IMR-90 (cell line): Measurements from ENCODE around the gene IL36A. TPM values are rescaled to one million over a fixed set of nuclear protein-coding genes. Genes with fewer than 3 reads are reported as not detected.

ENCODE experiments used
- ATAC-seq: fragments of 200-7000 bp; cut with Tn5 transposase; 2 replicates; pipeline ENCODE4 v1.9.1; 2020; ENCODE audit warnings: low read depth, mild to moderate bottlenecking, moderate library complexity
- BruUV-seq: library from RNA; stranded (reverse); fragments of 400-500 nt; replicated peaks from 2 replicates; lab custom pipeline; 2021; lab: Mats Ljungman, UMichigan
- CTCF ChIA-PET: fragments of 300-600 bp; formaldehyde crosslinking; extraction: SDS; loops from one replicate; lab custom pipeline; 2021; ENCODE audit warnings: antibody characterized with exemption; lab: Yijun Ruan, JAX
- POLR2A ChIA-PET: fragments of 300-600 bp; sonication (Branson Sonifier 250); formaldehyde crosslinking; loops from one replicate; lab custom pipeline; 2022; ENCODE audit warnings: antibody characterized with exemption; ENCODE audit not compliant: unreplicated experiment; lab: Charles Lee
- DNase-seq: peaks from one replicate; pipeline ENCODE4 v3.0.0; 2013
- H2AFZ ChIP-seq: replicated peaks from 2 replicates; pipeline ENCODE3; 2013; ENCODE audit warnings: low read length, mild to moderate bottlenecking; ENCODE audit not compliant: poor library complexity
- H2AK5ac ChIP-seq: 2 replicates; pipeline ENCODE4 v1.6.1; 2013; ENCODE audit warnings: low read depth, low read length, inconsistent platforms
- H2AK9ac ChIP-seq: replicated peaks from 2 replicates; pipeline ENCODE3; 2013; ENCODE audit warnings: mild to moderate bottlenecking, low read depth, low read length, moderate library complexity; ENCODE audit not compliant: poor library complexity
- H2BK120ac ChIP-seq: 2 replicates; pipeline ENCODE4 v1.6.1; 2013; ENCODE audit warnings: low read depth, low read length, inconsistent platforms
- H2BK15ac ChIP-seq: 3 replicates; pipeline ENCODE4 v1.6.1; 2013; ENCODE audit warnings: low read depth, low read length, inconsistent platforms
- H2BK20ac ChIP-seq: 2 replicates; pipeline ENCODE4 v1.6.1; 2013; ENCODE audit warnings: low read depth, mild to moderate bottlenecking, inconsistent platforms, low read length, moderate library complexity
- H2BK5ac ChIP-seq: 2 replicates; pipeline ENCODE4 v1.6.1; 2013; ENCODE audit warnings: mild to moderate bottlenecking, low read depth, low read length, inconsistent platforms; ENCODE audit not compliant: poor library complexity, severe bottlenecking
- H3K14ac ChIP-seq: replicated peaks from 2 replicates; pipeline ENCODE4 v1.6.1; 2013; ENCODE audit warnings: low read depth, low read length, inconsistent platforms
- H3K18ac ChIP-seq: 2 replicates; pipeline ENCODE4 v1.6.1; 2013; ENCODE audit warnings: low read depth, low read length, control low read depth
- H3K23ac ChIP-seq: 2 replicates; pipeline ENCODE4 v1.6.1; 2013; ENCODE audit warnings: low read depth, low read length, inconsistent platforms
- H3K27ac ChIP-seq: 2 replicates; pipeline ENCODE4 v1.5.1; 2013; ENCODE audit warnings: mild to moderate bottlenecking, control low read depth, low read length; ENCODE audit not compliant: insufficient read depth
- H3K27me3 ChIP-seq: 2 replicates; pipeline ENCODE4 v1.6.1; 2013; ENCODE audit warnings: low read length; ENCODE audit not compliant: control insufficient read depth, insufficient read depth
- H3K36me3 ChIP-seq: 2 replicates; pipeline ENCODE4 v1.6.1; 2013; ENCODE audit warnings: low read length, mixed read lengths; ENCODE audit not compliant: control insufficient read depth, insufficient read depth
- H3K4ac ChIP-seq: 2 replicates; pipeline ENCODE4 v1.6.1; 2013; ENCODE audit warnings: low read depth, low read length, inconsistent platforms
- H3K4me1 ChIP-seq: 2 replicates; pipeline ENCODE4 v1.6.1; 2013; ENCODE audit warnings: low read length, mixed read lengths; ENCODE audit not compliant: control insufficient read depth, insufficient read depth
- H3K4me2 ChIP-seq: 2 replicates; pipeline ENCODE4 v1.6.1; 2013; ENCODE audit warnings: low read depth, mild to moderate bottlenecking, control low read depth, low read length, moderate library complexity
- H3K4me3 ChIP-seq: 2 replicates; pipeline ENCODE4 v1.5.1; 2013; ENCODE audit warnings: low read depth, mild to moderate bottlenecking, control low read depth, low read length, moderate library complexity; ENCODE audit not compliant: insufficient read depth
- H3K56ac ChIP-seq: 2 replicates; pipeline ENCODE4 v1.6.1; 2013; ENCODE audit warnings: low read length, inconsistent platforms; ENCODE audit not compliant: insufficient read depth; ENCODE audit errors: extremely low read depth
- H3K79me1 ChIP-seq, 2 experiments: 2 replicates each; pipeline ENCODE4 v1.6.1; 2013; ENCODE audit warnings: low read length in 2 of 2, inconsistent platforms in 1 of 2, low read depth in 1 of 2
- H3K9ac ChIP-seq: 2 replicates; pipeline ENCODE4 v1.6.1; 2013; ENCODE audit warnings: low read depth, low read length, control low read depth
- H3K9me1 ChIP-seq: 2 replicates; pipeline ENCODE4 v1.6.1; 2013; ENCODE audit warnings: low read length, inconsistent platforms; ENCODE audit not compliant: insufficient read depth
- H3K9me3 ChIP-seq: 2 replicates; pipeline ENCODE4 v1.6.1; 2013; ENCODE audit warnings: low read length; ENCODE audit not compliant: control insufficient read depth, insufficient read depth
- H4K20me1 ChIP-seq: 2 replicates; pipeline ENCODE4 v1.6.1; 2013; ENCODE audit warnings: low read length, inconsistent platforms; ENCODE audit not compliant: insufficient read depth
- H4K5ac ChIP-seq: 2 replicates; pipeline ENCODE4 v1.6.1; 2013; ENCODE audit warnings: mild to moderate bottlenecking, low read depth, low read length, control low read depth
- H4K8ac ChIP-seq, 2 experiments: 2 replicates each; pipeline ENCODE4 v1.6.1; 2013; ENCODE audit warnings: low read depth in 2 of 2, low read length in 2 of 2, control low read depth in 1 of 2, inconsistent platforms in 1 of 2
- H4K91ac ChIP-seq: 2 replicates; pipeline ENCODE4 v1.6.1; 2013; ENCODE audit warnings: low read depth, low read length, inconsistent platforms; ENCODE audit not compliant: insufficient read depth
- CEBPB ChIP-seq: IDR thresholded peaks from 2 replicates; pipeline ENCODE4 v1.6.1; 2012; ENCODE audit warnings: low read depth, low read length, improper control_type of control experiment
- CHD1 ChIP-seq: IDR thresholded peaks from 2 replicates; pipeline ENCODE4 v1.6.1; 2012; ENCODE audit warnings: low read depth, low read length, improper control_type of control experiment
- FOS ChIP-seq: fragments of 150-350 bp; IDR thresholded peaks from 2 replicates; pipeline ENCODE4 v1.6.1; 2016; ENCODE audit warnings: low read depth, low read length
- MAFK ChIP-seq: IDR thresholded peaks from 2 replicates; pipeline ENCODE4 v1.6.1; 2012; ENCODE audit warnings: low read depth, low read length, improper control_type of control experiment
- MAZ ChIP-seq: IDR thresholded peaks from 2 replicates; pipeline ENCODE4 v1.6.1; 2012; ENCODE audit warnings: low read depth, mild to moderate bottlenecking, low read length, improper control_type of control experiment, moderate library complexity, borderline replicate concordance
- MXI1 ChIP-seq: IDR thresholded peaks from 2 replicates; pipeline ENCODE4 v1.6.1; 2012; ENCODE audit warnings: low read depth, mild to moderate bottlenecking, low read length, moderate library complexity, borderline replicate concordance
- NFE2L2 ChIP-seq: fragments of 150-350 bp; IDR thresholded peaks from 2 replicates; pipeline ENCODE4 v1.6.1; 2016; ENCODE audit warnings: low read depth, mild to moderate bottlenecking, low read length
- POLR2A ChIP-seq: IDR thresholded peaks from 2 replicates; pipeline ENCODE4 v1.6.1; 2012; ENCODE audit warnings: mild to moderate bottlenecking, low read depth, low read length
- RAD21 ChIP-seq: IDR thresholded peaks from 2 replicates; pipeline ENCODE4 v1.6.1; 2012; ENCODE audit warnings: low read length, improper control_type of control experiment
- RCOR1 ChIP-seq: IDR thresholded peaks from 2 replicates; pipeline ENCODE4 v1.6.1; 2012; ENCODE audit warnings: mild to moderate bottlenecking, low read length, improper control_type of control experiment; ENCODE audit not compliant: insufficient replicate concordance
- RFX5 ChIP-seq: IDR thresholded peaks from 2 replicates; pipeline ENCODE4 v1.8.0; 2012; ENCODE audit warnings: low read depth, mild to moderate bottlenecking, low read length, moderate library complexity
- SMC3 ChIP-seq: fragments of 150-350 bp; IDR thresholded peaks from 2 replicates; pipeline ENCODE4 v1.6.1; 2016; ENCODE audit warnings: low read depth, mild to moderate bottlenecking, antibody characterized with exemption, low read length, moderate library complexity
- WGBS, 2 experiments: methylation state at CpG; one replicate each; pipeline versions ENCODE4 v1.1.5 to v1.1.7; 2013; ENCODE audit warnings: missing lambda C conversion rate in 2 of 2; ENCODE audit not compliant: insufficient read length in 1 of 2; ENCODE audit errors: extremely low coverage in 2 of 2; 5-methylcytosine and 5-hydroxymethylcytosine counted together
- dilution Hi-C: fragments of 300-500 bp; cut with HindIII; formaldehyde crosslinking; loops from one replicate; pipeline ENCODE4 v1.14.3; 2018; ENCODE audit warnings: low sequenced_read_pairs; ENCODE audit not compliant: unreplicated experiment
- in situ Hi-C: fragments of 300-500 bp; cut with MboI; formaldehyde crosslinking; loops from 3 replicates; pipeline ENCODE4 v1.14.3; 2019; ENCODE audit warnings: low sequenced_read_pairs, inconsistent platforms, mixed read lengths
- intact Hi-C: fragments of 100-400 bp; cut with micrococcal nuclease; formaldehyde crosslinking; loops from 2 replicates; pipeline ENCODE4 v1.10.0; 2022
- polyA plus RNA-seq, 3 experiments: library from polyadenylated mRNA; depleted of rRNA; stranded (reverse); fragments of >200 nt; gene quantifications; 2 replicates each; pipeline ENCODE4 v1.2.3, GENCODE V29; 2012; ENCODE audit warnings: low replicate concordance in 1 of 3
- total RNA-seq: library from RNA; depleted of rRNA; stranded (reverse); fragments of >200 nt; gene quantifications from 2 replicates; pipeline ENCODE4 v1.2.3, GENCODE V29; 2012
- TF ChIP-seq, protein P1 (sequence below): fragments of 150-350 bp; IDR thresholded peaks from 2 replicates; pipeline ENCODE4 v1.6.1; 2017; ENCODE audit warnings: mild to moderate bottlenecking, antibody characterized with exemption, low read length, low read depth
- TF ChIP-seq, protein P2 (sequence below): conservative IDR thresholded peaks from 2 replicates; pipeline ENCODE4 v1.5.1; 2012; ENCODE audit warnings: mild to moderate bottlenecking, low read depth, low read length, improper control_type of control experiment

The IL36A gene
- total and polyA plus RNA-seq, 2 of the 4 experiments (the other 2 are of a cell fraction), result not detected

DNA sequence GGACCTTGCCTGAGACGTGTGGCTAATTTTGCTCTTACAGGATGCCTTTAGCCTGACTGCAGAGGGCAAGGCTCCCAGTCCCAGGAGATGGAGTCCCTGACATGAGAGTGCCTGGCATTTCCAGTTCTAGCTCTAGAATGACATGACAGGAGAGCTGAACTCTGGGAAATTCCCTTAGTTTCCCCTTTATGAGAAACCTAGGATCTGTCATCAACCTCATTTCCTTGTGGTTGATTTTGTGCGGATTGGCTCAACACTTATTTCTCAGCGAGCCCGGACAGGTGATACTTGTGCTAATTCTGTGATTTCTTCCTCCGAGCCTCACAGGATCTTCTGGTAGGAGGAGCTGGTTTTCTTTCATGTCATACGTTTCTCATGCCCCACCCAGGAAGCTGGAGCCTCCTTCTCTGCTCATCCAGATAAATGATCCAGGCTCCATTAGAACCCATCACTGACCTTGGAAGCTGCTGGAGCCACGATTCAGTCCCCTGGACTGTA is 27.7 kb upstream of the IL36A start, which contains the start of gene IL36G (continued):
- TF ChIP-seq CEBPB (no peak), MXI1 (no peak), POLR2A (no peak), MAFK (no peak), MAZ (no peak)

DNA sequence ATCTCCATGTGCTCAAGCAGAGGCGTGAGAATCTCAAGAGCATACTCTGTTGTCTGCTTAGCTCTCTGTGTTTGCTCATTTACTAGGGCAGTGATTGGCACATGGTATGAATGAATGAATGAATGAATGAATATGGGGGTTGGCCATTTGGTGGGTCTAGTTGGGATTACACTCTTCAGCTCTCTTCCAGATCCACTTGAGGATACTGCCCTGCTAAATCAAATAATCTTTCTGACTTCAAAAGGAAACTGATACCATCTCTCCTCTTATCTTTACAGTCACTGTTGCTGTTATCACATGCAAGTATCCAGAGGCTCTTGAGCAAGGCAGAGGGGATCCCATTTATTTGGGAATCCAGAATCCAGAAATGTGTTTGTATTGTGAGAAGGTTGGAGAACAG is 25.5 kb upstream of the IL36A start:
- no peak overlapping the region for H2AK5ac ChIP-seq
- intact Hi-C loops, result no loop called here
- no peak overlapping the region for H2AFZ ChIP-seq
- H3K9ac ChIP-seq, result no peak overlapping the region
- no peaks in the 10 kb centered on the region for H4K20me1 ChIP-seq
- H4K8ac ChIP-seq, result no peak overlapping the region
- H3K27me3 ChIP-seq, result peaks cover 20% of the 10 kb centered on the region
- no peak overlapping the region for H2BK5ac ChIP-seq
- H3K79me1 ChIP-seq, result no peaks in the 10 kb centered on the region
- H2AK9ac ChIP-seq, result no peak overlapping the region
- H3K4me2 ChIP-seq, result no peak overlapping the region
- no peak overlapping the region for H3K4ac ChIP-seq
- H2BK15ac ChIP-seq, result no peak overlapping the region
- H2BK120ac ChIP-seq, result no peak overlapping the region
- H3K27ac ChIP-seq, result no peak overlapping the region
- no peaks in the 10 kb centered on the region for H3K4me1 ChIP-seq
- BruUV-seq, result no TSS peak
- no peak overlapping the region for H3K4me3 ChIP-seq
- no peak overlapping the region for H4K91ac ChIP-seq
- H3K9me1 ChIP-seq, result no peaks in the 10 kb centered on the region
- no peaks in the 10 kb centered on the region for H3K9me3 ChIP-seq
- no peak overlapping the region for H4K5ac ChIP-seq
- H3K36me3 ChIP-seq, result no peaks in the 10 kb centered on the region
- WGBS, 2 experiments, result no CpG with 5 or more reads among the region's 1 CpG
- in situ Hi-C loops, result no loop called here
- dilution Hi-C loops, result no loop called here
- ATAC-seq (no peak), DNase-seq (no peak)
- H3K14ac ChIP-seq, result no peak overlapping the region
- no peak overlapping the region for H3K18ac ChIP-seq
- H3K23ac ChIP-seq, result no peak overlapping the region
- ChIA-PET CTCF (interaction anchor here (1.1 kb wide), 1 partner anchor 38 kb away, joined by 3 read pairs; no protein-coding TSS in a partner anchor), POLR2A (no interaction called here)
- no peak overlapping the region for H3K56ac ChIP-seq
- no peak overlapping the region for H2BK20ac ChIP-seq
- TF ChIP-seq, protein P1, sequence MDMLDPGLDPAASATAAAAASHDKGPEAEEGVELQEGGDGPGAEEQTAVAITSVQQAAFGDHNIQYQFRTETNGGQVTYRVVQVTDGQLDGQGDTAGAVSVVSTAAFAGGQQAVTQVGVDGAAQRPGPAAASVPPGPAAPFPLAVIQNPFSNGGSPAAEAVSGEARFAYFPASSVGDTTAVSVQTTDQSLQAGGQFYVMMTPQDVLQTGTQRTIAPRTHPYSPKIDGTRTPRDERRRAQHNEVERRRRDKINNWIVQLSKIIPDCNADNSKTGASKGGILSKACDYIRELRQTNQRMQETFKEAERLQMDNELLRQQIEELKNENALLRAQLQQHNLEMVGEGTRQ, result no peak
- TF ChIP-seq MAFK (no peak), CHD1 (no peak), POLR2A (no peak), SMC3 (no peak), FOS (no peak), CEBPB (no peak), MAZ (no peak), RAD21 (no peak), NFE2L2 (no peak), RCOR1 (no peak), RFX5 (no peak)
- TF ChIP-seq, protein P2, sequence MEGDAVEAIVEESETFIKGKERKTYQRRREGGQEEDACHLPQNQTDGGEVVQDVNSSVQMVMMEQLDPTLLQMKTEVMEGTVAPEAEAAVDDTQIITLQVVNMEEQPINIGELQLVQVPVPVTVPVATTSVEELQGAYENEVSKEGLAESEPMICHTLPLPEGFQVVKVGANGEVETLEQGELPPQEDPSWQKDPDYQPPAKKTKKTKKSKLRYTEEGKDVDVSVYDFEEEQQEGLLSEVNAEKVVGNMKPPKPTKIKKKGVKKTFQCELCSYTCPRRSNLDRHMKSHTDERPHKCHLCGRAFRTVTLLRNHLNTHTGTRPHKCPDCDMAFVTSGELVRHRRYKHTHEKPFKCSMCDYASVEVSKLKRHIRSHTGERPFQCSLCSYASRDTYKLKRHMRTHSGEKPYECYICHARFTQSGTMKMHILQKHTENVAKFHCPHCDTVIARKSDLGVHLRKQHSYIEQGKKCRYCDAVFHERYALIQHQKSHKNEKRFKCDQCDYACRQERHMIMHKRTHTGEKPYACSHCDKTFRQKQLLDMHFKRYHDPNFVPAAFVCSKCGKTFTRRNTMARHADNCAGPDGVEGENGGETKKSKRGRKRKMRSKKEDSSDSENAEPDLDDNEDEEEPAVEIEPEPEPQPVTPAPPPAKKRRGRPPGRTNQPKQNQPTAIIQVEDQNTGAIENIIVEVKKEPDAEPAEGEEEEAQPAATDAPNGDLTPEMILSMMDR, result no peak
